ENCODE results near the gene EMC7. TPM values are rescaled to one million over a fixed set of nuclear protein-coding genes. Genes with fewer than 3 reads are reported as not detected.
"Not testable (repeated sequence)": the region's sequence is repeated elsewhere in the genome, so short reads cannot be mapped to it uniquely, and the experiment has no call there.

EMC7 gene
- total RNA-seq, 2 donors from 2014 or later: 75.7 to 77.6 TPM

- Mint-ChIP-seq H3K27me3 (ENCODE audit: low read depth) (no peaks in the 10 kb centered on the region), H3K9me3 (no peaks in the 10 kb centered on the region), H3K4me1 (ENCODE audit: low read depth) (no peaks in the 10 kb centered on the region), H3K4me3 (no peak overlapping the region), H3K27ac (no peak overlapping the region), H3K36me3 (ENCODE audit: insufficient read depth in 2 of 2) (peaks cover 0 to 3% of the 10 kb centered on the region in 2 donors)
- DNase-seq (no peak), ATAC-seq (replicated peaks in 1 of 2) (no peak)
Measured at GRCh38 chr15:34070003-34070402, 31.7 kb downstream of the EMC7 start.

- H3K27me3 Mint-ChIP-seq (ENCODE audit: low read depth): no peaks in the 10 kb centered on the region
- no peaks in the 10 kb centered on the region for H3K9me3 Mint-ChIP-seq
- H3K36me3 Mint-ChIP-seq (ENCODE audit: insufficient read depth in 2 of 2): no peaks in the 10 kb centered on the region
- H3K27ac Mint-ChIP-seq: no peak overlapping the region
- H3K4me1 Mint-ChIP-seq (ENCODE audit: low read depth): peaks cover 15% of the 10 kb centered on the region
- ATAC-seq (replicated peaks in 1 of 2) (no peak), DNase-seq (no peak)
- no peak overlapping the region for H3K4me3 Mint-ChIP-seq
Measured at GRCh38 chr15:34065941-34066340, 35.7 kb downstream of the EMC7 start.

- H3K9me3 Mint-ChIP-seq: no peaks in the 10 kb centered on the region
- no peak for DNase-seq
- peaks cover 15% of the 10 kb centered on the region for H3K4me1 Mint-ChIP-seq (ENCODE audit: low read depth)
- H3K36me3 Mint-ChIP-seq (ENCODE audit: insufficient read depth in 2 of 2): no peaks in the 10 kb centered on the region
- no peak for ATAC-seq (replicated peaks in 1 of 2)
- H3K27me3 Mint-ChIP-seq (ENCODE audit: low read depth): no peaks in the 10 kb centered on the region
- H3K4me3 Mint-ChIP-seq: no peak overlapping the region
- H3K27ac Mint-ChIP-seq: no peak overlapping the region
Measured at GRCh38 chr15:34065261-34065660, 36.4 kb downstream of the EMC7 start.

- peaks cover 15% of the 10 kb centered on the region for H3K4me1 Mint-ChIP-seq (ENCODE audit: low read depth)
- no peak for DNase-seq
- H3K27ac Mint-ChIP-seq: no peak overlapping the region
- no peaks in the 10 kb centered on the region for H3K9me3 Mint-ChIP-seq
- no peaks in the 10 kb centered on the region for H3K27me3 Mint-ChIP-seq (ENCODE audit: low read depth)
- H3K36me3 Mint-ChIP-seq (ENCODE audit: insufficient read depth in 2 of 2): no peaks in the 10 kb centered on the region
- no peak overlapping the region for H3K4me3 Mint-ChIP-seq
- ATAC-seq (replicated peaks in 1 of 2): peak in 1 of 2 donors; percentile 25
Measured at GRCh38 chr15:34064438-34064837, 37.2 kb downstream of the EMC7 start.

- Mint-ChIP-seq H3K4me1 (ENCODE audit: low read depth) (peaks cover 15% of the 10 kb centered on the region), H3K27me3 (ENCODE audit: low read depth) (no peaks in the 10 kb centered on the region), H3K4me3 (no peak overlapping the region), H3K36me3 (ENCODE audit: insufficient read depth in 2 of 2) (no peaks in the 10 kb centered on the region), H3K27ac (no peak overlapping the region), H3K9me3 (no peaks in the 10 kb centered on the region)
- DNase-seq: no peak
- no peak for ATAC-seq (replicated peaks in 1 of 2)
Measured at GRCh38 chr15:34059946-34060345, 41.7 kb downstream of the EMC7 start.

GRCh38 chr15:34059476-34059875 is 42.2 kb downstream of the EMC7 start:
- H3K27me3 Mint-ChIP-seq (ENCODE audit: low read depth): no peaks in the 10 kb centered on the region
- no peak overlapping the region for H3K27ac Mint-ChIP-seq
- H3K36me3 Mint-ChIP-seq (ENCODE audit: insufficient read depth in 2 of 2): no peaks in the 10 kb centered on the region
- no peaks in the 10 kb centered on the region for H3K9me3 Mint-ChIP-seq
- DNase-seq (no peak), ATAC-seq (replicated peaks in 1 of 2) (no peak)
- peaks cover 15% of the 10 kb centered on the region for H3K4me1 Mint-ChIP-seq (ENCODE audit: low read depth)
- H3K4me3 Mint-ChIP-seq: no peak overlapping the region

GRCh38 chr15:34056911-34057310 is 44.8 kb downstream of the EMC7 start:
- ATAC-seq (replicated peaks in 1 of 2): no peak
- Mint-ChIP-seq H3K4me3 (no peak overlapping the region), H3K27me3 (ENCODE audit: low read depth) (no peaks in the 10 kb centered on the region)

GRCh38 chr15:34055868-34056595 is 45.6 kb downstream of the EMC7 start:
- no peak overlapping the region for H3K27ac Mint-ChIP-seq
- H3K27me3 Mint-ChIP-seq (ENCODE audit: low read depth): no peaks in the 10 kb centered on the region
- H3K4me1 Mint-ChIP-seq (ENCODE audit: low read depth): peaks cover 8% of the 10 kb centered on the region
- H3K36me3 Mint-ChIP-seq (ENCODE audit: insufficient read depth in 2 of 2): peaks cover 0 to 7% of the 10 kb centered on the region in 2 donors
- ATAC-seq (replicated peaks in 1 of 2) (no peak), DNase-seq (no peak)
- H3K9me3 Mint-ChIP-seq: peaks cover 6% of the 10 kb centered on the region in 2 donors
- H3K4me3 Mint-ChIP-seq: no peak overlapping the region

More at GRCh38 chr15:34056911-34057310, 44.8 kb downstream of the EMC7 start:
- no peak for DNase-seq
- Mint-ChIP-seq H3K36me3 (ENCODE audit: insufficient read depth in 2 of 2) (no peaks in the 10 kb centered on the region), H3K4me1 (ENCODE audit: low read depth) (peaks cover 6% of the 10 kb centered on the region), H3K9me3 (no peaks in the 10 kb centered on the region), H3K27ac (no peak overlapping the region)

- peaks cover 8% of the 10 kb centered on the region for H3K4me1 Mint-ChIP-seq (ENCODE audit: low read depth)
- peaks cover 11 to 19% of the 10 kb centered on the region in 2 donors for H3K36me3 Mint-ChIP-seq (ENCODE audit: insufficient read depth in 2 of 2)
- no peak overlapping the region for H3K27ac Mint-ChIP-seq
- DNase-seq: no peak
- H3K27me3 Mint-ChIP-seq (ENCODE audit: low read depth): no peaks in the 10 kb centered on the region
- H3K4me3 Mint-ChIP-seq: no peak overlapping the region
- ATAC-seq (replicated peaks in 1 of 2): no peak
- H3K9me3 Mint-ChIP-seq: peaks cover 16% of the 10 kb centered on the region in 2 donors
Measured at GRCh38 chr15:34054081-34054707, 47.5 kb downstream of the EMC7 start.

- not testable (repeated sequence) for H3K27me3 Mint-ChIP-seq (ENCODE audit: low read depth); H3K27ac Mint-ChIP-seq; DNase-seq; ATAC-seq (replicated peaks in 1 of 2); H3K4me1 Mint-ChIP-seq (ENCODE audit: low read depth); H3K4me3 Mint-ChIP-seq
- Mint-ChIP-seq H3K36me3 (ENCODE audit: insufficient read depth in 2 of 2) (peaks cover 12 to 22% of the 10 kb centered on the region in 2 donors), H3K9me3 (peaks cover 17 to 19% of the 10 kb centered on the region in 2 donors)
Measured at GRCh38 chr15:34050385-34050784, 51.3 kb downstream of the EMC7 start.

- peaks cover 17 to 19% of the 10 kb centered on the region in 2 donors for H3K9me3 Mint-ChIP-seq
- DNase-seq: no peak
- H3K27ac Mint-ChIP-seq: no peak overlapping the region
- peaks cover 12 to 22% of the 10 kb centered on the region in 2 donors for H3K36me3 Mint-ChIP-seq (ENCODE audit: insufficient read depth in 2 of 2)
- H3K4me3 Mint-ChIP-seq: no peak overlapping the region
- no peaks in the 10 kb centered on the region for H3K27me3 Mint-ChIP-seq (ENCODE audit: low read depth)
- no peak for ATAC-seq (replicated peaks in 1 of 2)
- H3K4me1 Mint-ChIP-seq (ENCODE audit: low read depth): peaks cover 10% of the 10 kb centered on the region
Measured at GRCh38 chr15:34049112-34049511, 52.5 kb downstream of the EMC7 start.

- peaks cover 17 to 19% of the 10 kb centered on the region in 2 donors for H3K9me3 Mint-ChIP-seq
Measured at GRCh38 chr15:34047893-34048775, 53.5 kb downstream of the EMC7 start.

More at GRCh38 chr15:34047893-34048775, 53.5 kb downstream of the EMC7 start:
- ATAC-seq (replicated peaks in 1 of 2): no peak
- no peaks in the 10 kb centered on the region for H3K27me3 Mint-ChIP-seq (ENCODE audit: low read depth)
- H3K36me3 Mint-ChIP-seq (ENCODE audit: insufficient read depth in 2 of 2): peaks cover 12 to 22% of the 10 kb centered on the region in 2 donors
- H3K27ac Mint-ChIP-seq: no peak overlapping the region
- peaks cover 20% of the 10 kb centered on the region for H3K4me1 Mint-ChIP-seq (ENCODE audit: low read depth)
- DNase-seq: no peak
- no peak overlapping the region for H3K4me3 Mint-ChIP-seq
